ENCODE results near the gene ACSL4.

The ACSL4 gene

DNA sequence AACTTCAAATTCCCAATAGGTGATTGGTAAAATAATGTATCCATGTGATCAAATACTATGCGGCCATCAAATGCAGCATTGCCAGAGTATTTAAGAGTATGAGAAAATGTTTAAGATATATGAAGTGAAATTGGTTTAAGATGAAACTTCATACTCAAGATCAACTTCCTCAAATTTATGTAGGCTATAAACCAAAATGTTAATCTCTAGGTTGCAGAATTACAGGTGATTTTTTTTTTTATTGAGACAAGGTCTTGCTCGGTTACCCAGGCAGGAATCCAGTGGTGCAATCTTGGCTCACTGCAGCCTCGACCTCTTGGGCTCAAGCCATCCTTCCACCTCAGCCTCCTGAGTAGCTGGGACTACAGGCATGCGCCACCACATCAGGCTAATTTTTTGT lies 25.3 kb downstream of the ACSL4 start:
- DNase-seq: no peak
- no peaks in the 10 kb centered on the region for H3K36me3 ChIP-seq (ENCODE audit: control insufficient read depth, insufficient read depth, low read length)
- no peak overlapping the region for H3K27ac ChIP-seq (ENCODE audit: insufficient read depth, low read length, poor library complexity, severe bottlenecking)
- H3K27me3 ChIP-seq (replicated peaks; ENCODE audit: control insufficient read depth, insufficient read depth, low read length, poor library complexity, severe bottlenecking): no peaks in the 10 kb centered on the region
- H3K4me3 ChIP-seq (ENCODE audit: insufficient read depth, low read depth, low read length, poor library complexity, severe bottlenecking): no peak overlapping the region
- peaks cover 4% of the 10 kb centered on the region for H3K4me1 ChIP-seq (ENCODE audit: control insufficient read depth, insufficient read depth, low read length, poor library complexity, severe bottlenecking)
- H3K9me3 ChIP-seq (ENCODE audit: control insufficient read depth, low read length): no peaks in the 10 kb centered on the region

DNA sequence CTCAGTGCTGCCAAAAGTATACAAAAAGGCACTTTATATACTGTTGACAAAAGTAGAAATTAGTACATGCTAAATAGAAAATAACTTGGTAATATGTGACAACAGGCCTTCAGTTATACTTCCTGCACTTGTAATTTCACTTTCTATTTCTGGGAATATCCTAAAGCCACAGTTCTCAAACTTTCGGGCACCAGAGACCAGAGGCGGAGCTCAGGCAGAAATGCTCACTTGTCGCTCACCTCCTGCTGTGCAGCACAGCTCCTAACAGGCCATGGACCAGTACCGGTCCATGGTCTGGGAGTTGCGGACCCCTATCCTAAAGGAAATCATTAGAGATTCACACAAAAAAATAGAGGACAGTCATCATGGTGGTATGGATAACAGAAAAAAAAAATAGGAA lies 25.7 kb downstream of the ACSL4 start:
- no peaks in the 10 kb centered on the region for H3K36me3 ChIP-seq (ENCODE audit: control insufficient read depth, insufficient read depth, low read length)
- H3K9me3 ChIP-seq (ENCODE audit: control insufficient read depth, low read length): no peaks in the 10 kb centered on the region
- no peak overlapping the region for H3K27ac ChIP-seq (ENCODE audit: insufficient read depth, low read length, poor library complexity, severe bottlenecking)
- DNase-seq: no peak
- no peak overlapping the region for H3K4me3 ChIP-seq (ENCODE audit: insufficient read depth, low read depth, low read length, poor library complexity, severe bottlenecking)
- peaks cover 4% of the 10 kb centered on the region for H3K4me1 ChIP-seq (ENCODE audit: control insufficient read depth, insufficient read depth, low read length, poor library complexity, severe bottlenecking)
- no peaks in the 10 kb centered on the region for H3K27me3 ChIP-seq (replicated peaks; ENCODE audit: control insufficient read depth, insufficient read depth, low read length, poor library complexity, severe bottlenecking)

DNA sequence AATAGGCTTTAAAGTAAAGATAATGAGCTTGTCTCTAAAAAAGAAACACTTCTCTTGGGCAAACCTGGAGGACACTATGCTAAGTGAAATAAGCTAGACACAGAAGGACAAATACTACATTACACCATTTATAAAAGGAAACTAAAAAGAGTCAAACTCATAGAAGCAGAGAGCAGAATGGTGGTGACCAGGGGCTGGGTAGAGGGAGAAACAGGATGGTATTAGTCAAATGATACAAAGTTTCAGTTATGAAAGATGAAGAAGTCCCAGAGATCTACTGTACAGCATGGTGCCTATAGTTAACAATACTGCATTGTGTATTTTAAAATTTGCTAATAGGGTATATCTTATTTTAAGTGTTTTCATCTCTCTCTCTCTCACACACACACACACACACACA lies 28.5 kb downstream of the ACSL4 start:
- Histone ChIP-seq H3K9me3 (ENCODE audit: control insufficient read depth, low read length) (no peaks in the 10 kb centered on the region), H3K27ac (ENCODE audit: insufficient read depth, low read length, poor library complexity, severe bottlenecking) (no peak overlapping the region), H3K27me3 (replicated peaks; ENCODE audit: control insufficient read depth, insufficient read depth, low read length, poor library complexity, severe bottlenecking) (no peaks in the 10 kb centered on the region), H3K36me3 (ENCODE audit: control insufficient read depth, insufficient read depth, low read length) (no peaks in the 10 kb centered on the region), H3K4me1 (ENCODE audit: control insufficient read depth, insufficient read depth, low read length, poor library complexity, severe bottlenecking) (peaks cover 4% of the 10 kb centered on the region), H3K4me3 (ENCODE audit: insufficient read depth, low read depth, low read length, poor library complexity, severe bottlenecking) (no peak overlapping the region)
- DNase-seq: no peak

DNA sequence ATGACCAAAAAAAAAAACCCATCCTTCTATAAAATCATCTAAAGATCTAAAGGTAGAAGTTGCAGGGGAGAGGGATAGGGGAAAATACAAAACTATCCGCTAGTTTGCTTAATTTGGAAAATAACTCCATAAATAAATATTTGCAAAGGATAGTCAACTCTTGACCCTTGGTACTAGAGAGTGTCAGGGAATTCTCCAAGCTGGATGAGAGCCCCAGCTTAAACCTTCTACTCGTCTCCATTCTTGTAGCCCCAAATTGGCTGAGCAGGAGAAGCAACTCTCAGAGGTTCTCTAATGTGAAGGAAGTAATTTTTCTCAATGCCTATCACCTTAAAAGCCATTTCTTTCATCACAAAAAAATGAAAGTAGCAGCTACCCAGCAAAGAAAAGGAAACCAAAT lies 35.2 kb downstream of the ACSL4 start:
- no peak for DNase-seq
- no peak overlapping the region for H3K27ac ChIP-seq (ENCODE audit: insufficient read depth, low read length, poor library complexity, severe bottlenecking)
- H3K4me1 ChIP-seq (ENCODE audit: control insufficient read depth, insufficient read depth, low read length, poor library complexity, severe bottlenecking): no peaks in the 10 kb centered on the region
- H3K27me3 ChIP-seq (replicated peaks; ENCODE audit: control insufficient read depth, insufficient read depth, low read length, poor library complexity, severe bottlenecking): no peaks in the 10 kb centered on the region
- no peak overlapping the region for H3K4me3 ChIP-seq (ENCODE audit: insufficient read depth, low read depth, low read length, poor library complexity, severe bottlenecking)
- H3K36me3 ChIP-seq (ENCODE audit: control insufficient read depth, insufficient read depth, low read length): no peaks in the 10 kb centered on the region
- no peaks in the 10 kb centered on the region for H3K9me3 ChIP-seq (ENCODE audit: control insufficient read depth, low read length)

DNA sequence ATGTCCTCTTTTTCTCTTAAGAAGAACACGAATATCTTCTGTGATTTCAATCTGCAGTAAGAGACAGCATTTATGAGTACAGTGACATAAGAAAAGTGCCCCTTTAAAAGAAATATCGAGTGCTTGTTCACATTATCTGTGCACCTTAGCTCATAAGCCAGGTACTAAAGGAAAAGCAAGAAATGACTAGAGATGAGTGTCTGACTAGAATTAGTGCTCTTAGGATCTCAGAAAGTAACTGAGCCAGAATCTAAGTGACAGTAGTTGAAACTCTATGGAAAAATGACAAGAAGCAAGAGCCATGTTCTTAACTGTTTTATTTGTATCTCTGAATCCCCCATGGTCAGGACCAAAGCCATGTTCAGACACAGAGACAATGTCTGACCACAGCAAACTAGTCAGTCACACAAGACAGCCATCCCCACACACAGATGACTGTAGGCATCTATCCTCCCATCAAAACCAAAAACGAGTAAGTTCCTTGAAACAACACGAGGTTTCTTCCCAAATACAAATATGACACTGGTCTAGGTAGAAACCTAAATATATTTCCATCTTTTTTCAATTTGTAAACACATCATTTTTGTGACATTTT lies 36.8 kb downstream of the ACSL4 start:
- H3K27ac ChIP-seq (ENCODE audit: insufficient read depth, low read length, poor library complexity, severe bottlenecking): no peak overlapping the region
- no peak for DNase-seq
- H3K27me3 ChIP-seq (replicated peaks; ENCODE audit: control insufficient read depth, insufficient read depth, low read length, poor library complexity, severe bottlenecking): no peaks in the 10 kb centered on the region
- H3K9me3 ChIP-seq (ENCODE audit: control insufficient read depth, low read length): no peaks in the 10 kb centered on the region
- no peaks in the 10 kb centered on the region for H3K36me3 ChIP-seq (ENCODE audit: control insufficient read depth, insufficient read depth, low read length)
- H3K4me3 ChIP-seq (ENCODE audit: insufficient read depth, low read depth, low read length, poor library complexity, severe bottlenecking): no peak overlapping the region
- no peaks in the 10 kb centered on the region for H3K4me1 ChIP-seq (ENCODE audit: control insufficient read depth, insufficient read depth, low read length, poor library complexity, severe bottlenecking)

DNA sequence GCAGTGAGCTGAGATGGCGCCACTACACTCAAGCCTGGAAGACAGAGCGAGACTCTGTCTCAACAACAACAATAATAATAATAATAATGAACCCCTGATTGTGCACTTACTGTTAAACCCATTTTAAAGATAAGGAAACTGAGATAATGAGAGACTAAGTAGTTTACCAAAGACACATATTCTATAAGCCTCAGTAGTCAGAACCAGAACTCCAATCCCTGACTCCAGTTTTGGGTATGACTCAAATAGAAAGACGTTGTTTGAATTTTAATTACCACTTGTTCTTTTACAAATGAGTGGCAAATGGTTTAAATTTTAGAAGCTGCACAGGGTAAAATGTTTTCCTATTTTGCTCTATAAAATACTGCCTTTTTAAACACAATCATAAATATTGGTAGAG lies 37.4 kb downstream of the ACSL4 start:
- no peaks in the 10 kb centered on the region for H3K9me3 ChIP-seq (ENCODE audit: control insufficient read depth, low read length)
- no peaks in the 10 kb centered on the region for H3K27me3 ChIP-seq (replicated peaks; ENCODE audit: control insufficient read depth, insufficient read depth, low read length, poor library complexity, severe bottlenecking)
- no peaks in the 10 kb centered on the region for H3K4me1 ChIP-seq (ENCODE audit: control insufficient read depth, insufficient read depth, low read length, poor library complexity, severe bottlenecking)
- no peak overlapping the region for H3K27ac ChIP-seq (ENCODE audit: insufficient read depth, low read length, poor library complexity, severe bottlenecking)
- no peak for DNase-seq
- H3K4me3 ChIP-seq (ENCODE audit: insufficient read depth, low read depth, low read length, poor library complexity, severe bottlenecking): no peak overlapping the region
- H3K36me3 ChIP-seq (ENCODE audit: control insufficient read depth, insufficient read depth, low read length): no peaks in the 10 kb centered on the region

DNA sequence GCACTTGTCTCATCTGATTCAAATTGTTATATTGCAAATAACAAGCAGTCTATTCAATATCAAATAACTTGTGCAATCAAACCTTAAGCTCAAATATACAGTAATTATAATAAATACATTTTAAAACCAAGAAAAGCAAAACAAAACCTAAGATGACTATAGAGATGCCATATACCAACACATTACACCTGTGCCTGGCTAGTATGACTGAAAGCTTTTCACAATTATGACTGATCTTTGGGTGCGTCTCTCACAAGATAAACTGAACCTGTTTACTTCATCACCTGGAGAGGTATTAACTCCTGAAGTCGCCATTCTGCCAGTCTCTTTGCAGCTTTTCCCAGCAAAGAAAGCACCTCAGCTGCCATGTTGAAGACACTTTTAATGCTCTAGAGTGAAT lies 41.3 kb downstream of the ACSL4 start:
- no peak overlapping the region for H3K27ac ChIP-seq (ENCODE audit: insufficient read depth, low read length, poor library complexity, severe bottlenecking)
- no peaks in the 10 kb centered on the region for H3K9me3 ChIP-seq (ENCODE audit: control insufficient read depth, low read length)
- H3K27me3 ChIP-seq (replicated peaks; ENCODE audit: control insufficient read depth, insufficient read depth, low read length, poor library complexity, severe bottlenecking): no peaks in the 10 kb centered on the region
- no peak overlapping the region for H3K4me3 ChIP-seq (ENCODE audit: insufficient read depth, low read depth, low read length, poor library complexity, severe bottlenecking)
- no peaks in the 10 kb centered on the region for H3K4me1 ChIP-seq (ENCODE audit: control insufficient read depth, insufficient read depth, low read length, poor library complexity, severe bottlenecking)
- DNase-seq: no peak
- no peaks in the 10 kb centered on the region for H3K36me3 ChIP-seq (ENCODE audit: control insufficient read depth, insufficient read depth, low read length)

DNA sequence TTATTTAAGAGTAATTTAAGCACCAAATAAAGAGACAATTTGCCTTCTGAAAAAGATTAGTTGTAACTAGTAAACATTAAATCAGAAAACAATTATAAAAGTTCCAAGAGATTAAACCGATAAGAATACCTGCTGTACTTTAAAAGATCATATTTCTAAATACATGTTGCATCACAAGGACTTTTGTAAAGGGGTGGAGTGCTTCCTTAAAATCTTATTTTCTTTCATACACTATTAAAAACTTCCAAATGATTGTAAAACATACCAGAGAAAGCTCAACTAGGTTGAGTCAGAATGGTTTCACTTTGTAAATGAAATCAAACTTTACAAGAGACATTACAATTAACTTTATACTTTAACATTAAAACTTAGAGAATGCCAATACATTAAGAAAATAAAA lies 41.8 kb downstream of the ACSL4 start:
- DNase-seq: no peak
- Histone ChIP-seq H3K27me3 (replicated peaks; ENCODE audit: control insufficient read depth, insufficient read depth, low read length, poor library complexity, severe bottlenecking) (no peaks in the 10 kb centered on the region), H3K4me1 (ENCODE audit: control insufficient read depth, insufficient read depth, low read length, poor library complexity, severe bottlenecking) (no peaks in the 10 kb centered on the region), H3K4me3 (ENCODE audit: insufficient read depth, low read depth, low read length, poor library complexity, severe bottlenecking) (no peak overlapping the region), H3K36me3 (ENCODE audit: control insufficient read depth, insufficient read depth, low read length) (no peaks in the 10 kb centered on the region), H3K27ac (ENCODE audit: insufficient read depth, low read length, poor library complexity, severe bottlenecking) (no peak overlapping the region), H3K9me3 (ENCODE audit: control insufficient read depth, low read length) (no peaks in the 10 kb centered on the region)

DNA sequence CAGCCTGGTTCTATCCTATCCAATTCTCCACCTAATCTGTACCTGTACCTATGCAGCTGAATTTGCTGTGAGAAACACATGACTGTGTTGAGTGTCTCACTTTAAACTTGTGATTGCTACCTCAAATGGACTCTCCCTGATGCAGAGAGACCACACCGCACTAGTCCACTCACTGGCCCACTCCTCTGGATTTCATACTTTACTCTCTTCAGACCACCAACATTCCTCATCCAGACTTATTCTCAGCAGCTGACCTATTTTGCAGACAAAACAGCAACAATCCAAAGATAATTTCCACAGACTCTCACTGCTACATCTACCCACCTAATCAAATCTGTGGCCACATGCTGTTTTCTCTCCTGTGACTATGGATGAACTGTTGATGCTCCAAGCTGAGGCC lies 45.2 kb downstream of the ACSL4 start:
- Histone ChIP-seq H3K9me3 (ENCODE audit: control insufficient read depth, low read length) (no peaks in the 10 kb centered on the region), H3K36me3 (ENCODE audit: control insufficient read depth, insufficient read depth, low read length) (no peaks in the 10 kb centered on the region), H3K27ac (ENCODE audit: insufficient read depth, low read length, poor library complexity, severe bottlenecking) (no peak overlapping the region), H3K4me1 (ENCODE audit: control insufficient read depth, insufficient read depth, low read length, poor library complexity, severe bottlenecking) (no peaks in the 10 kb centered on the region), H3K4me3 (ENCODE audit: insufficient read depth, low read depth, low read length, poor library complexity, severe bottlenecking) (no peak overlapping the region), H3K27me3 (replicated peaks; ENCODE audit: control insufficient read depth, insufficient read depth, low read length, poor library complexity, severe bottlenecking) (no peaks in the 10 kb centered on the region)
- DNase-seq: no peak

DNA sequence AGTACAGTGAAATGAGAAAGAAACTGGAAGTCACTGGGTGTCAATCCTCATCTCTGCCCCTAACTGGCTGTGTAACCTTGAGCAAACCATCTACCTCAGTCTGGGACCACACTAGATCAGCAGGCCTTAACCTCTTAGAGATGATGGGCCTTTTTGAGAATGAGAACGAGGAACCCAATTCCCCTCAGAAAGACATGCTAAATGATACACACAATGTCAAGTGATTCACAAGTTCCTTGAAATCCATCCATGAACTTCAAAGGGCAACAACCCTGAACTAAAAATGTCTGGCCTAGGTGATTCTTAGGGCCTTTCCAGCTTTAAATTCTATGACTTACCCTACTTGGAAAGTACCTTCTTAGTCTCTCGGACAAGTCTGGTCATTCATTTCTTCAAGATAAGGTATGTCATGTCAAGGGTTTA lies 47.4 kb downstream of the ACSL4 start:
- no peaks in the 10 kb centered on the region for H3K4me1 ChIP-seq (ENCODE audit: control insufficient read depth, insufficient read depth, low read length, poor library complexity, severe bottlenecking)
- DNase-seq: no peak

DNA sequence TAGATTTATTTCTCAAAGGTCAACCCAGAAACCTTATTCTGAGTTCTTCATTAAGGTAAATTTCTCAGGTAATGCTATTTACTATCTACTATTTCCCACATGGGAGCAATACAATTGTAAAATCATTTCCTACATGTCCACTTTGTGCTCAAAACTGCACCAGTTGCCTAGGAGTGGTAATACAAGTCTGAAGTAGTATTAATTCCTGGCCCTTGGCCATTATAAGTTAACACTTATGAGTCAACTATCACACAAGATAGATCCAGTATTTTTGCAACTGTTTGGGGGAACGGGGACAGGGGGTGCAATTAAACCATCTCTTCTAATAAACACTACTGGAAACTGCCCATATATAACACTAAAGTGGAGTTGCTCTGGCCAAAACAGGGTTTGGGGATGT lies 48.9 kb downstream of the ACSL4 start:
- no peak for DNase-seq
- Histone ChIP-seq H3K27ac (ENCODE audit: insufficient read depth, low read length, poor library complexity, severe bottlenecking) (no peak overlapping the region), H3K36me3 (ENCODE audit: control insufficient read depth, insufficient read depth, low read length) (no peaks in the 10 kb centered on the region), H3K4me3 (ENCODE audit: insufficient read depth, low read depth, low read length, poor library complexity, severe bottlenecking) (no peak overlapping the region), H3K9me3 (ENCODE audit: control insufficient read depth, low read length) (no peaks in the 10 kb centered on the region), H3K27me3 (replicated peaks; ENCODE audit: control insufficient read depth, insufficient read depth, low read length, poor library complexity, severe bottlenecking) (no peaks in the 10 kb centered on the region), H3K4me1 (ENCODE audit: control insufficient read depth, insufficient read depth, low read length, poor library complexity, severe bottlenecking) (no peaks in the 10 kb centered on the region)

More for the DNA sequence above, 47.4 kb downstream of the ACSL4 start:
- H3K9me3 ChIP-seq (ENCODE audit: control insufficient read depth, low read length): no peaks in the 10 kb centered on the region
- no peaks in the 10 kb centered on the region for H3K36me3 ChIP-seq (ENCODE audit: control insufficient read depth, insufficient read depth, low read length)
- H3K27ac ChIP-seq (ENCODE audit: insufficient read depth, low read length, poor library complexity, severe bottlenecking): no peak overlapping the region
- no peaks in the 10 kb centered on the region for H3K27me3 ChIP-seq (replicated peaks; ENCODE audit: control insufficient read depth, insufficient read depth, low read length, poor library complexity, severe bottlenecking)
- H3K4me3 ChIP-seq (ENCODE audit: insufficient read depth, low read depth, low read length, poor library complexity, severe bottlenecking): no peak overlapping the region
